Colonic mucosa (tissue), 4 donors: Measurements from ENCODE around the gene CDH4. TPM values are rescaled to one million over a fixed set of nuclear protein-coding genes. Genes with fewer than 3 reads are reported as not detected.

Experiments
- DNase-seq: peaks from one replicate; pipeline ENCODE4 v3.0.0-alpha.2; 2020
- H3K27ac ChIP-seq: fragments of 200-600 bp; one replicate; pipeline ENCODE4 v1.8.0; 2021
- H3K27me3 ChIP-seq: fragments of 200-600 bp; one replicate; pipeline ENCODE4 v1.8.0; 2021
- H3K36me3 ChIP-seq: fragments of 200-600 bp; one replicate; pipeline ENCODE4 v1.8.0; 2021
- H3K4me1 ChIP-seq: fragments of 200-600 bp; one replicate; pipeline ENCODE4 v1.8.0; 2021; ENCODE audit warnings: mild to moderate bottlenecking
- H3K4me3 ChIP-seq: fragments of 200-600 bp; one replicate; pipeline ENCODE4 v1.8.0; 2021
- H3K9ac ChIP-seq, 2 donors: one replicate each; pipeline ENCODE4 v1.7.0; 2013; ENCODE audit warnings: control low read depth in 2 of 2, low read depth in 2 of 2, low read length in 2 of 2
- H3K9me3 ChIP-seq: fragments of 200-600 bp; one replicate; pipeline ENCODE4 v1.8.0; 2021
- CTCF ChIP-seq: fragments of 200-600 bp; IDR thresholded peaks from one replicate; pipeline ENCODE4 v1.8.0; 2022; ENCODE audit warnings: antibody characterized with exemption, mild to moderate bottlenecking
- intact Hi-C: fragments of 100-400 bp; cut with DNase I; formaldehyde crosslinking; loops from one replicate; pipeline ENCODE4 v1.14.1; 2022
- total RNA-seq, 2 donors: library from RNA; stranded (reverse); fragmentation: NEBNext Ultra II Directional in 1 of 2; extraction: Animal tissue kit (Norgen Biotek cat#: 25700) in 1 of 2; gene quantifications; one replicate each; pipeline ENCODE4 v1.2.1, GENCODE V29; 2021
- donor health status: healthy.
- donor health status: DM: no; HTN: no; CAD: no.
- donor health status: DM: no; HTN: no; CAD: no.

The CDH4 gene
- total RNA-seq, 2 donors from 2014 or later: 0.08 TPM; not detected in 1

DNA sequence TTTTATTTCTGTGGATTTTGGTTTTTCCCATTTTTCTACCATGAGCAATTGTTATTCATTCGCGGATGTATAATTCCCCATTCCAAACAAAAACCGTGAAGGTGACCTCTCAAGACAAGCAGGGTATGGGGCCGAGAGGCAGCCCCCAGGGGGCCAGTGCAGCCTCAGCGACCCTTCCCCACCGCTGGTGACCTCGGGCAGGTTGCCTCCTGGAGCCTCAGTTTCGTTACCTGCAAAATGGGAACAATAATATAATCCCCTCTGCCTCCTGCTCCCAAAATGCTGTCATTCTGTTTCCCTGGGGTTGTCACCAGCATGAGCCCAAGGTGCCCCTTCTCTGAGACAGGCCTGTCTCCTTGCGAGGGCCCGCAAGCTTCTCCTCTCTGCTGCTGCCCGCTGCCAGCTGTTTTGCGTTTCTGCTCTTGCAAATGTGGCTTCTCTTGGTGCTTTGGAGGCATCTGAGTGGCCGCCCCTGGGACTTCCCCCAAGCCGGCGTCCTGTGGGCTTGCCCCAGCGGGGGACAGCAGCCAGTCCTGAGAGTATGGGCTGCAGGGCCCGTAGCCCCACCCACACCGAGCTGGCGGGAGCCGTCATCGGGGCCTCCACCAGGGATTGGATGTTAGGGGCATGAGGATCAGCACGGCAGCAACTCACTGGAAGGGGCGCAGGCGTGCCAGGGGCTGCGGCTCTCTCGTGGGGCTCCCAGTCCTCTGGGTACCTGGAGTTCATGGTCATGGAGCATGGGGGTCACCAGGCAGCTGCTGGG is 651.7 kb downstream of the CDH4 start:
- no peak overlapping the region for H3K4me3 ChIP-seq
- TF ChIP-seq CTCF: no peak
- no peak overlapping the region for H3K27ac ChIP-seq
- no peaks in the 10 kb centered on the region for H3K9me3 ChIP-seq
- intact Hi-C loops: no loop called here
- no peak for DNase-seq
- H3K9ac ChIP-seq: no peak overlapping the region
- H3K27me3 ChIP-seq: no peaks in the 10 kb centered on the region
- no peaks in the 10 kb centered on the region for H3K4me1 ChIP-seq
- H3K36me3 ChIP-seq: no peaks in the 10 kb centered on the region

GRCh38 chr20:61904456-61904855 is 652.4 kb downstream of the CDH4 start:
- H3K9ac ChIP-seq: no peak overlapping the region
- H3K9me3 ChIP-seq: no peaks in the 10 kb centered on the region
- no peak for DNase-seq
- no peak overlapping the region for H3K27ac ChIP-seq
- H3K27me3 ChIP-seq: no peaks in the 10 kb centered on the region
- no peaks in the 10 kb centered on the region for H3K36me3 ChIP-seq
- H3K4me1 ChIP-seq: no peaks in the 10 kb centered on the region
- intact Hi-C loops: no loop called here
- no peak overlapping the region for H3K4me3 ChIP-seq
- TF ChIP-seq CTCF: no peak

- Histone ChIP-seq H3K9ac (no peak overlapping the region), H3K27ac (no peak overlapping the region), H3K4me3 (no peak overlapping the region), H3K36me3 (no peaks in the 10 kb centered on the region), H3K27me3 (no peaks in the 10 kb centered on the region), H3K4me1 (no peaks in the 10 kb centered on the region), H3K9me3 (no peaks in the 10 kb centered on the region)
- DNase-seq: no peak
- TF ChIP-seq CTCF: no peak
- intact Hi-C loops: no loop called here
Observed at GRCh38 chr20:61905781-61906523, 653.9 kb downstream of the CDH4 start.

GRCh38 chr20:61907081-61907891 is 655.2 kb downstream of the CDH4 start:
- intact Hi-C loops: no loop called here
- Histone ChIP-seq H3K9me3 (no peaks in the 10 kb centered on the region), H3K9ac (no peak overlapping the region), H3K27me3 (no peaks in the 10 kb centered on the region), H3K36me3 (no peaks in the 10 kb centered on the region), H3K27ac (no peak overlapping the region), H3K4me1 (no peaks in the 10 kb centered on the region), H3K4me3 (no peak overlapping the region)
- no peak for TF ChIP-seq CTCF
- no peak for DNase-seq
